GM12801 (cell line): ENCODE results near the gene SSR4.

ENCODE experiments used
- TF ChIP-seq, protein P1 (sequence below): IDR thresholded peaks from one replicate; pipeline ENCODE4 v1.5.1; 2011; ENCODE audit warnings: control low read depth; ENCODE audit not compliant: insufficient read length; ENCODE audit errors: extremely low read depth

SSR4 gene

GRCh38 chrX:153773218-153773611 lies 21.3 kb upstream of the SSR4 start:
- TF ChIP-seq, protein P1, sequence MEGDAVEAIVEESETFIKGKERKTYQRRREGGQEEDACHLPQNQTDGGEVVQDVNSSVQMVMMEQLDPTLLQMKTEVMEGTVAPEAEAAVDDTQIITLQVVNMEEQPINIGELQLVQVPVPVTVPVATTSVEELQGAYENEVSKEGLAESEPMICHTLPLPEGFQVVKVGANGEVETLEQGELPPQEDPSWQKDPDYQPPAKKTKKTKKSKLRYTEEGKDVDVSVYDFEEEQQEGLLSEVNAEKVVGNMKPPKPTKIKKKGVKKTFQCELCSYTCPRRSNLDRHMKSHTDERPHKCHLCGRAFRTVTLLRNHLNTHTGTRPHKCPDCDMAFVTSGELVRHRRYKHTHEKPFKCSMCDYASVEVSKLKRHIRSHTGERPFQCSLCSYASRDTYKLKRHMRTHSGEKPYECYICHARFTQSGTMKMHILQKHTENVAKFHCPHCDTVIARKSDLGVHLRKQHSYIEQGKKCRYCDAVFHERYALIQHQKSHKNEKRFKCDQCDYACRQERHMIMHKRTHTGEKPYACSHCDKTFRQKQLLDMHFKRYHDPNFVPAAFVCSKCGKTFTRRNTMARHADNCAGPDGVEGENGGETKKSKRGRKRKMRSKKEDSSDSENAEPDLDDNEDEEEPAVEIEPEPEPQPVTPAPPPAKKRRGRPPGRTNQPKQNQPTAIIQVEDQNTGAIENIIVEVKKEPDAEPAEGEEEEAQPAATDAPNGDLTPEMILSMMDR = no peak

DNA sequence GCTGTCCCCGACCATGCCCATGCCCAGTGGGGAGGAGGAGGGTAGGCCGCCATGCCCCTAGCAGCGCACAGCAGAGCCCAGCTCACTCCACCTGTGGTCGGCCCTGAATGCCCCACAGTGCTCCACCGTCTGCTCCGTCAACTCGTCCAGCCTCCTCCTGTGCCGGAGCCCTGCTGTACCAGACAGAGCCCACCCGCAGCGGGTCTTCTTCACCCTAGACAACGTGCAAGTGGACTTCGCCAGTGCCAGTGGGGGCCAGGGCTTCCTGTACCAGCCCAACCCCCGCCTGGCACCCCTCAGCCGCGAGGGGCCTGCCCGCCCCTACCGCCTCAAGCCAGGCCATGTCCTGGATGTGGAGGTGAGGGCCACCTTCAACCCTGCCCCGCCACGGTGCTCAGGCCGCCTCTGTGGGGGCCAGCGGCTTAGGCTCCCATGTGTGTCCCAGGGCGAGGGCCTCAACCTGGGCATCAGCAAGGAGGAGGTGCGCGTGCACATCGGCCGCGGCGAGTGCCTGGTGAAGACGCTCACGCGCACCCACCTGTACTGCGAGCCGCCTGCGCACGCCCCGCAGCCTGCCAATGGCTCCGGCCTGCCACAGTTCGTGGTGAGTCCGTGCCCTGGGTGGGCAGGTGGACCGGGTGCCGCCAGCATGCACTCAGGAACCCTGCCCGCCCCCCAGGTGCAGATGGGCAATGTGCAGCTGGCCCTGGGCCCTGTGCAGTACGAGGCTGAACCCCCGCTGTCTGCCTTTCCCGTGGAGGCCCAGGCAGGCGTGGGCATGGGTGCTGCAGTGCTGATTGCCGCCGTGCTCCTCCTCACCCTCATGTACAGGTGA lies 20.5 kb upstream of the SSR4 start:
- TF ChIP-seq, protein P1 = no peak

DNA sequence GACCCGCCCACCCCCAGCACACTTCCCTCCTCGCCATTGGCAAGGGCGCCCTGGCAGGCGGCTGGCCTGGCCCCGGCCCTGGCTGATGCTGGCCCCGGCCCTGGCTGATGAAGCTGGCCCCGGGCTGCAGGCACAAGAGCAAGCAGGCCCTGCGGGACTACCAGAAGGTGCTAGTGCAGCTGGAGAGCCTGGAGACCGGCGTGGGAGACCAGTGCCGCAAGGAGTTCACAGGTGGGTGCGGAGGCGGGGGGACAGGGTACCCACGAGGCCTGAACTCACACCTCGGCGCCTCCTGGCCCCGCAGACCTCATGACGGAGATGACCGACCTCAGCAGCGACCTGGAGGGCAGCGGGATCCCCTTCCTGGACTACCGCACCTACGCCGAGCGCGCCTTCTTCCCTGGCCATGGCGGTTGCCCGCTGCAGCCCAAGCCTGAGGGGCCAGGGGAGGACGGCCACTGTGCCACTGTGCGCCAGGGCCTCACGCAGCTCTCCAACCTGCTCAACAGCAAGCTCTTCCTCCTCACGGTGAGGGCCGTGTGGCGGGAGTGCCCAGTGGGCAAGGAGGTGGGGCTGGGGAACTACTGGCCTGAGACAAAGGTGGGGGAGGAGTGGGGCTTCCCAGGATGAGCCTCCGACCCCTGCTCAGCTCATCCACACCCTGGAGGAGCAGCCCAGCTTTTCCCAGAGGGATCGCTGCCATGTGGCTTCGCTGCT lies 19.7 kb upstream of the SSR4 start:
- TF ChIP-seq, protein P1 = no peak

- TF ChIP-seq, protein P1 = no peak
Observed at GRCh38 chrX:153775293-153776119, 19.0 kb upstream of the SSR4 start.

- TF ChIP-seq, protein P1 = no peak
Observed at GRCh38 chrX:153776120-153776599, 18.3 kb upstream of the SSR4 start.

- TF ChIP-seq, protein P1 = no peak
Observed at GRCh38 chrX:153776611-153777045, 17.8 kb upstream of the SSR4 start.
